GM12891 (cell line): ENCODE data around the gene ZNF518B.

Experiments used
- PAX5 ChIP-seq: IDR thresholded peaks from 2 replicates; pipeline ENCODE4 v1.6.1; 2011; ENCODE audit warnings: low read length, moderate library complexity, mild to moderate bottlenecking; ENCODE audit not compliant: insufficient read depth, severe bottlenecking
- POLR2A ChIP-seq: IDR thresholded peaks from 2 replicates; pipeline ENCODE4 v1.6.1; 2011; ENCODE audit warnings: low read depth, low read length, control low read depth

DNA sequence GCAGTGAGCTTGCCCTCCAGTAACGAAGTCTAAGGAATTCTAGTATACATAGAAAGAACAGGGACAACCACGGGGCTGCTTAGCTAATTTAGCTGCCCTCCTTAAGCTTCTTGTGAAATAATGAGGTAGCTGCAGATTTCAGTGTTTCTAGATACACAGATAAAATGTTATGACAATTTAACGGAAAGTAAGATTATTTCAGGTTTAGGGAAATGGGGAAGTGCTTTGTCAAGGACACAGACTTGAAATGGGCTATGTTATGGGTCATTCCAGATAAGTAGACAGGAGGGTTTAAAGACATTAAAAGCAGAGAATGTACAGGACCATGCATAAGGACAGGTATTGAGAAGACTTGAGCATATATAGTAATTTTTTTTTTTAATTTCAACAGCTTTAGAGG is 34.2 kb upstream of the ZNF518B start:
- TF ChIP-seq PAX5 (no peak), POLR2A (no peak)
